Dermis blood vessel endothelial cell (primary cell): ENCODE measurements around the gene LRRC4B. TPM values are rescaled to one million over a fixed set of nuclear protein-coding genes. Genes with fewer than 3 reads are reported as not detected.

Experiments used
- DNase-seq: peaks from one replicate; pipeline ENCODE4 v3.0.0; 2010
- total RNA-seq: library from RNA; depleted of rRNA; stranded (reverse); fragments of >200 nt; gene quantifications from 2 replicates; pipeline ENCODE4 v1.2.3, GENCODE V29; 2014

Gene LRRC4B
- total RNA-seq, 1 donor from 2014 or later = under 0.01 TPM

DNA sequence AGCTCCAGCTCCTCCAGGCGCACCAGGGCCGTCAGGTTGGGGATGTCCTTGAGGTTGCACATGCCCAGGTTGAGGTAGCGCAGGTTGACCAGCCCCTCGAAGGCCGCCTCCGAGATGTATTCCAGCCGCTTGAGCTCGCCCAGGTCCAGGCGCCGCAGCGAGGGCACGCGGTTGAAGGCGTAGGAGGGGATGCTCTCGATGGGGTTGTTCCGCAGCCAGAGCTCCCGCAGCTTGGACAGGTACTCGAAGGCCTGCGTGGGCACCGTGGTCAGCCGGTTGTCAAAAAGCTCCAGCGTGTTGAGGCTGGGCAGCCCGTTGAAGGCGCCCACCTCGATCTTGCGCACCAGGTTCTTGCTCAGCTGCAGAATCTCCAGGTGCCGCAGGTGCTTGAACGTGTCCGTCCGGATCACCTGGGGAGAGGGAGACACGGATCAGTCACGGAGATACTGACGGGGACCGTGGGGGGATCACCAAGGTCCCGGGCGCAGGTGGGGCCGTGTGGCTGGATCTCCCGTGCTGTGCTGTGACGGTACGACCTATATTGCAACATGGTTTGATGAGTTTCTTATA is 49.1 kb downstream of the LRRC4B start:
- DNase-seq = no peak

DNA sequence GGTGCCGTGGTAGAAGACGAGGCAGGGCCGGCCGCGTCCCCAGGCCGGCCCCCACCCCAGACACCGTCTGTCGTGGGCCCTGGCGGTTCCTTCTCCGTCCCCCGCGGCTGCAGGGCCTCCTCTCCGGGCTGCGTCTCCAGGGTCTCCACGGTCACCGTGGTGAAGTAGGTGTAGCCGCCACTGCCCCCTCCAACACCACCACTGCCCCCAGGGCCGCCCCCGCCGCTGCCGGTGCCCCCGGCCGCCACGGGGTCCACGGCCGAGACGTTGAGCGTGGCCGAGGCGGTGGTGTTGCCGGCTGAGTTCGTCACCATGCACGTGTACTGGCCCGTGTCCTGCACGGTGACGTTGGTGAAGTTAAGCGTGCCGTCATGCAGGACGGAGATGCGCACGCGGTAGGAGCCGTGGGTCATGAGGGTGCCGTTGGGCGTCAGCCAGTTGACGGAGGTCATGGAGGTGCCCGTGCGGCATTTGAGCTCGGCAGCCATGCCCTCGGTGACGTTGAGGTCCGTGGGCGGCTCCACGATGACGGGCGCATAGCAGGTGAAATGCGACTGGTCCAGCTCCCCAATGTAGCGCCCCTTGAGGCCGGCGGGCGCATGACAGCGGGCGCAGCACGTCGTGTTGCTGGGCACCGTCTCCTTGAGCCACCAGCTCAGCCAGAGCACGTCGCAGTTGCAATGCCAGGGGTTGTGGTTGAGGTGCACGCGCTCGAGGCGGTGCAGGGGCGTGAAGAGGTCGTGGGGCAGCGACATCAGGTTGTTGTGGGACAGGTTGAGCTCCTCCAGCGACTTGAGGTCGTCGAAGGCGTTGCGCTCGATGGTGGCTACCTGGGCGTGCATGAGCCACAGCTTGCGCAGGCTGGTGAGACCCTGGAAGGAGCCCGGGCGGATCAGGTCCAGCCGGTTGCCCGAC is 49.9 kb downstream of the LRRC4B start:
- no peak for DNase-seq

DNA sequence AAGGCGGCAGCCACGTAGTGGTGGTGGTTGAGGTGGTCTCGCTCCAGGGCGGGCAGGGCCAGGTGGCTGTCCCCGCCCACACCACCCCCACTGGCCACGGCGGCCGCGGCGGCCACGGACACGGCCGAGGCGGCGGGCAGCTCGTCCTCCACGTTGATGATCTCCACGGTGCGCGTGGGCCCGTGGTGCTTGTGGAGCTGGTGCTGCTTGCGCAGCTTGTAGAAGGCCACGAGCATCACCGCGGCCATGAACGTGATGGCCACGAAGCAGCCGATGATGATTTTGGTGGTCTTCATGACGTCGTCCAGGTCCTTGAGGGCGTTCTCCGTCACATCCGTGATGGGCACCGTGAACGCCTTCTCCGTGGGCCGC is 50.5 kb downstream of the LRRC4B start:
- DNase-seq = no peak

DNA sequence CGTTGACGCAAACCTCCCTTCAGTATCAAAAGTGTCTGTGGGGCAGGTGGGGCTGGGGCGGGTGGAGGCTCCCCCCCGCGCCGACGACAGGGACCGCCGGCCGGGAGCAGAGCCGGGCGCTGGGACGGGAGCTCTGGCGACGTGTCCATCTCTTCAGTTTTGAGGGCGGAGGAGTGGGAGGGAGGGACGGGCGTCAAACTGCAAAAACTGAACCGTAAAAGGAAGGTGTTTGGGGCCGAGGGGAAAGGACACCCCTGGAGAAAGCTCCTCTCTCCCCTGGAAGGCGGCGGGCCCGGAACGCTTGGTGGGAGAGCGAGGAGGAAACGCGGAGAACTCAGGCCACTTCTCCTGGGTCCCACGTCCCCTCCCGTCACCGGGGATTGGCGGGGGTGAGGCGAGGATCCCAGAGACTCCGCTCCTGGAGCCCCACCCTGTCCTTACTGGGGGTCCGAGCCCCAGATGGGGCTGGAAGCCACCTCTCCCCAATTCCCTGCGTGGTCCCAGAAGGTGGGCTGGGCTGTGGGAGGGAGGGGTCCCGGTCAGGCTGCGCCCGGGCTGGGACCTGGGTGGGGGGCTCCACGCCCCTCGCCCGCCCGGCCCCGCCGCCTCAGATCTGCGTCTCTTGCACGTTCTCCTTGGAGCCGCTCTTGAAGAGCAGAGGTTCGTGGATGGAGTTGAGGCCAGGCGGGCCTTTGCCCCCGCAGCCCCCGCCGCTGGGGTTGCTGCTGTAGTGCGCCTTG is 51.1 kb downstream of the LRRC4B start:
- DNase-seq = no peak

DNA sequence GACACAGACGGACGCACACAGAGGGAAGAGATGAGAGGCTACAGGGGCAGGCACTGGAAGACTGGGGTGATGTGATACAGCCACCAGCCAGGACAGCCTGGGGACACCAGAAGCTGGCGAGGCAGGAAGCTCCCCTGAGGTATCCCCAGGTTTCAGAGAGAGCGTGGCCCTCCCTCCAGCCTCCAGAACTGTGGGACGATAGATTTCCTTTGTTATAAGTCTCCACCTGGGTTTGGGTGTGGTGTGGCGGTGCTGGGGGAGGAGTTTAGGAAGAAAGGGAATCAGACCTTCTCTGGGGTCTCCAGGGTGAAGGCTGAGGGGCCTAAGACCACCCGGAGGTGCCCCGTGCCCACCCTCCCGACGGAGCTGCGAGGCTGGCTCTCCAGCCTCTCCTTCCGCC is 51.8 kb downstream of the LRRC4B start:
- no peak for DNase-seq

DNA sequence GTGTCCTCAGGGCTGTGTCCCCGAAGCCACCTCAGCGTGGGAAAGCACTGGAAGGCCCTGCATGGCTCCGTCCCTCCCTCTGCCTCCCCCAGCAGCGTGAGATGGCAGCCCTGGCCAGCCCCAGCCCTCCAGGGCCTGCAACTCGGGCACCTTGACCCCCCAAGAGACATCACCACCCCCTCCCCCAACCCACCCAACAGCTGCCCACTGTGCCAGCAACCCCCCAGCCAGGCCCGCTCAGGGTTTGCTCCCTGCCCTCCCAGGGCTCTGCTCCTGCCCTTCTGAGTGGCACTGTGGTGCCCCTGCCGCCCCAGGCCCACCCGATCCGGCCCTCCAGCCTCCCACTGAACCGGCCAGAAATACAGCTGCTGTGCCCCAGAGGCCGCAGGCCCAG is 53.1 kb downstream of the LRRC4B start:
- no peak for DNase-seq

DNA sequence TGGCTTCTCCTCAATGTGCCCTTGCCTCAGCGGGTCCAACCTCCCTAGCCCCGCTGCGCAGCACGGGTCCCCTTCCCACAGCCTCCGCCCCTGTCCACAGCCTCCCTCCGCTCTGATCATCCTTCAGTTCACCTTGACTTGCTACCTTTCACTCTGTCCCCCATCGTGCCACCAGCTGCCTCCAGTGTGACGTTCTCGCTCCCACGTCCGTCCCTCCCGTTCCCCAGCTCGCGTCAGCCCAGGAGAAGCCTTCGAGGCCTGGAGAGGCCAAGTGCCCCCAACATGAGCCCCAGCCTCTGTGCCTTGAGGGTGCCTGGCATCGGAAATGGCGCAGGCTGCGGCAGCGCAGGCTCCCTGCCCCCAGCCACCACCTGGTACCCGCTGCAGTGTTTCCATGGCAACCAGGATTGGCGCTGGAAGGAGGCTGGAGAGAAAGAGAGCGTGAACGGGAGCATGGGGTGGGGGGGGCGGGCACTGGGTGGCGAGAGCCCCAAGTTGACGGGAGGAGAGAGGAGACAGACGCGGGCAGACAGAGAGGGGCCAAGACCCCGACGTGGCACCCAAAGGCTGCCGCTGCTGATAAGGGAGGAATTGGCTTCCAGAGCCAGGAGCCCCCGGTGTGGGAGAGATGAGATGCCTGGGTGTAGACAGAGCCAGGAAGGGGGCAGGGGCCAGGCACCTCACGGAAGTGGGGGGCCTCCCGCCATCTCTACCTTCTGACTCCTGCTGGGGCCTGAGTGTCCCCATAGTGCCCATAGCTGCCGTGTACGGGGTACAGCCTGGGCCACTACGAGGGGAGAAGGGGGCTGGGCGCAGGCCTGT is 53.7 kb downstream of the LRRC4B start:
- no peak for DNase-seq

DNA sequence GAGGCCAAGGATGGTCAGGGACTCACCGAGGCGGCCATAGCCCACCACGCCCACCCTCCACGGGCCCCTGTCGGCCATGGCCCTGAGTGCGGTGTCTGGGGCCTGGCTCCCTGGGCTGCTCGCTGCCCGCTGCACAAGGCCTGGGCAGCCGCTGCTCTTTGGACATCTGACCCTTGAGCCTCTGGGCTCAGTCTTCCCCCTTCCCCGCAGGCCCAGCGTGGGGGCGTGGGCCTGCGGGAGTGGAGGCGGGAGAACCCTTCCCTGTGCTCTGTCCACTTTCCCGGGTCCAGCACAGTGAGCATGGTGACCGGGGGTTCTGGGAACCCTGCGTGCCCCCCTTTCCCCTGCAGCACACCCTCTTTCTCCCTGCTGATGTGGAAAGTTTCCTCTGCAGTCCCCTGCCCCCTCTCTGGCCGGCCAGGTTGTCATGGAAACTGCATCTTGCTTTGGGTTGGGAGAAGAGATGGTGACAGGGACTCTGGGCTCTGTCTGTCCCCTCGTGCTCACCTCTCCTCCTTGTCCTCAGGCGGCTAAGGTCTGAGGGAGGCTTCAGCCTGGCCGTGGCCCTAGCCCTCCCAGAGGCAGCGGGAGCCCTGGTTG is 54.4 kb downstream of the LRRC4B start, which contains the start of gene ASPDH:
TSS of gene ASPDH (minus strand) at position 168 of the 600 bp plus-strand sequence. CDS start at position 78, 90 bp downstream.
- no peak for DNase-seq

DNA sequence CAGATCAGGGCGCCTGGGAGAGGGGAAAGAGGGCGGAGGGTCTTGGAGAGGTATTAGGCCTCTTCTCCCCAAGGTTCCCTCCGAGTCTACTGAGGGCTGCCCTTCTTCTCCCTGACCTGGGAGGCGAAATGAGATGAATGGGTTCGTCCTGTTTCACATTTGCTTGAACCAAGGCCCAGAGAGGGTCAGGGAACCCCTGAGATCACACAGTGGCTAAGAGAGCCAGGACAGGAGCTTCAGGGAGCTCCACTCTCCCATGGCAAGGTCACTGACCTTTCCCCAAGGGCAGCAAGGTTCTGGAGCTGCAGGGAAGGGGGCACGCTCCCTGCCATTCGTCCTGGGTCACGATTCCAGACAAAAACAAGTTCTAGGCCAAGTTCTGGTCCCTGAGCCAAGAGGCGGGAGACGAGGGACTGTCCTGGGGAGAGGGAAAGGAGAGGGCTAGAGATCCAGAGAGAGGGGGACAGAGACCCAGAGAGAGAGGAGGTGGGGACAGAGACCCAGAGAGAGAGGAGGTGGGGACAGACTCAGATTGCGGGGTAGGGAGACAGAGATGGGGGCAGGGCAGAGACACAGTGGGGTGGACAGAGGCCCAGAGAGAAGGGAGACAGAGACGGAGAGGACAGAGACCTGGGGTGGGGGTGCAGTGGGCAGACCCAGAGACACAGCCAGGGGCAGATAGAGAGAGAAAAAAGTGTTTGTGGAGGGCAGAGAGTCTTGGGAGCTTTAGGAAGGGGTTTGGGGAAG is 55.1 kb downstream of the LRRC4B start:
- DNase-seq = no peak

DNA sequence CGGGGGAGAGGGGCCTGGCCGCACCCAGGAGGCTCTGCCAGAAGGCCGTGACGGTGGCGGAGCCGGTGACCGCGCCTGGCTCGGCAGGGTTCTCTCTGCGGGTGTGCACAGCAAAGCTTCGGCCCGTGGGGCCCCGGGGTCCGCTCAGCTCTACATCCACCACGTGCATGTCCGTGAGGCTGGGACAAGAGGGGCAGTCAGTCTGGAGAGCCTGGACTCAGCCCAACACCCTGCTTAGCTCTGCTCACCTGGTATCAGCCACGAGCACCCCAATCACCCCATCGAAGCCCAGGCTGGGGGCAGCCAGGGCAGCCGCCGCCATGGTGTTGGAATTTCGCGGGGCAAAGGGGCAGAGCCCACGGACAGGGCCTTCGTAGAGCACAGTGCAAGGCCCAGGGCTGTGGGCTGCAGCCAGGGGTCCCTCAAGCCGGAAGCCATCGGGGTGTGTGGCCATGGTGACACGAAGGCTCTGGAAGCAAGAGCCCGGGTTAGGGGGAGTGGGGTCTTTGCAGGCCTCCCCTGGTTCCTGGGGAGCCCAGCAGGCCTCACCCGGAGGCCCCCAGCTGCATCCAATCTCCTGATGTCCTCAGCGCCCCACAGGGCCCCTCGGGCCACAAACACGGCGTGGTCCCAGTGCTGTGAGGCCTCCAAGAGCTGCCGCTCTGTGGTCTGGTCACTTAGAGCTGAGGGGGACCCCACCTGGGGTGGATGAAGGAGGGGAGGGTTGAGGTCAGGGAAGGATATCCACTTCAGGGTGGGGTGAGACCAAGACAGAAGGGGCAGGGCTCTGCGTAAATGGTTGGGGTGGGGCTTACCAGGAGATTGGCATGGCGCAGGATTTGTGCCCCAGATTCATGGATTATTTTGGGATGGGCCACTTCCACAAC is 55.9 kb downstream of the LRRC4B start:
- DNase-seq = no peak

DNA sequence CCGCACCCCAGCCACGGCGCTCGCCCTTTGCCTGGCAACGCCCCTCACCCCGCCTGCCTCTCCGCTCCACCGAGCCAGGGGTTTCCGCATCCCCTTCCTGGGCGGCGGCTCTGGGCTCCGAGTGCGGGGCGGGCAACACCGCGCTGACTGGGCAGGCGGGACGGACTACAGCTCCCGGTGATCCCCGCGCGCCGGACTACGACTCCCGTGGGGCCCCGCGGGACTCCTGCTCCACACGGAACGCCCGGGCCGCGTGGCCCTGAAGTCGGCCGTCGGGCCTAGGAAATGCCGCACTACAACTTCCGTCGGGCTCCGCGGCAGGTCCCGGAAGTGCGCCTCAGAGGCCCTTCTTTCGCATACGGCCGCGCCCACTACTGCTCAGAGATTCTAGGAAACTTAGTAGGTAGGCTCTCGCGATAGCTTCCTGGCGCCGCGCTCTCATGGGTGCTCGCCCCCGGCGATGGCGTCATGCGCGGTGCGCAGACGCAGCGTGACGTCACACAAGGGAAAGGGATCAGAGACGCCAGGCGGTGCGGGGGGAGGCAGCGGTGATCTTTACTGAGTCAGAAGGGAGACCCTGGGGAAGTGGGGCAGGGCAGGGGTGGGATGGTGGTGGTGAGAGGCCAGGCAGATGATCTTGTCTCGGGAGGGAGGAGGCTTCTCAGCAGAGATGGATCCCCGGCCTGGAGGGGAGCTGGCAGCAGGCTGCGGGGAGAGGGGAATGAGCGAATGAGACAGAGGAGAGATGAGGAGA is 57.0 kb downstream of the LRRC4B start, which contains the start of gene JOSD2:
TSS of gene JOSD2 (minus strand) at position 123 of the 754 bp plus-strand sequence. CDS start 760 bp downstream, outside the sequence.
- peak; percentile 99 for DNase-seq

DNA sequence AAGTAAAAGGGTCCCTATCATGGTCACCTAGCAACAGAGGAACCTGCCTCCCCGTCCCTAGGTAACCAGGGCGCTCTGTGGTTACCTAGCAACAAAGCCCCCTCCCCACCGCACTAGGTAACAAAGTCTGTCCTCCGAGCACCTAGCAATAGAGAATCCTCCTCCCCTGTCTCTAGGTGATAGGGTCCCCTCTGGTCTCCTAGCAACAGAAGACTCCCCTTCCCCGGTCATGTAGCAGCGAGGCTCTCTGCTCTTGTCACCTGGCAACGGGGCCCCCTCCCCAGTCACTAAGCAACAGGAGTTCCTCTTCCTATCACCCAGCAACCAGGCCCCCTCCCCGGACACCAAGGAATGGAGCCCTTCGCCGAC is 57.6 kb downstream of the LRRC4B start:
- no peak for DNase-seq

DNA sequence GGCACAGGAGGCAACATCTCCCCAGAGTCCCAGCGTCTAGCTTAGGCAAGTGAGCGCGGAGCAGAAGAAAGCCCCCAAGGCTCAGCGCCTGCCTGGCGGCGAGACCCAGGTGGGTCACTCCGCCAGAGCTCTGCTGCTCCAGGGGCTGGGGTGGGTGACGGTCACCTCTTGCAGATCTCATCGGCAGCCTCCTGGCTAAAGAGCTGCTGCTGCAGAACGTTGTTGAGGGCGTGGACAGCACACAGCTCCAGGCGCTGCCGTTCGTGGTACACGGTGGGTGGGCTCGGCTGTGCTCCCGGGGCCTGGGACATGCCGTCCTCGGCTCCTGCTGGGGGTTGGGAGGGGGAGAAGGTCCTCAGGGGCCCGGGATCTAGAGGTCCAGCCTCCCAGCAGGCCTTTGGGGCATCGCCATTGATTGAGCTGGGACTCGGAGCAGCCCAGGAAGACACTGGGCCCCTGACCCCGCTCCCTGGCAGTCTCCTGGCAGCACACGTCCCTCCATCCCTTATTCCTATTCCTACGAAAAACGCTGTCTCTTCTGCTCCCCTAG is 58.0 kb downstream of the LRRC4B start:
- no peak for DNase-seq

DNA sequence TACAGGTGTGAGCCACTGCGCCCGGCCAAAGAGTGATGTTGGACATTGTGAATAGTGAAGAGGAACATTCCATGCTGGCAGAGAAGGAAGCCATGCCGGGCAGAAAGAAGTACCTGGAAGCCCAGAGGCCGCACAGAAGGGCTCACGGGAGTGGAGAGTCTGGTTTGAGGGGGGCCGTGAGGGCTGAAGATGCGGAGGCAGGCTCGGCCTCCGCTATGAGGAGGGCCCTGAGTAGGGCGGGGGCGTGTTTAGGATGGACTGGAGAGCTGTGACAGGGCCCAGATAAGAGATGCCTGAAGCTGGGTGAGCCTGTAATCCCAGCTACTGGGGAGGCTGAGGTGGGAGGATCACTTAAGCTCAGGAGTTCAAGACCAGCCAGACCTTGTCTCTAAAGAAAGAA is 58.9 kb downstream of the LRRC4B start:
- DNase-seq = no peak

DNA sequence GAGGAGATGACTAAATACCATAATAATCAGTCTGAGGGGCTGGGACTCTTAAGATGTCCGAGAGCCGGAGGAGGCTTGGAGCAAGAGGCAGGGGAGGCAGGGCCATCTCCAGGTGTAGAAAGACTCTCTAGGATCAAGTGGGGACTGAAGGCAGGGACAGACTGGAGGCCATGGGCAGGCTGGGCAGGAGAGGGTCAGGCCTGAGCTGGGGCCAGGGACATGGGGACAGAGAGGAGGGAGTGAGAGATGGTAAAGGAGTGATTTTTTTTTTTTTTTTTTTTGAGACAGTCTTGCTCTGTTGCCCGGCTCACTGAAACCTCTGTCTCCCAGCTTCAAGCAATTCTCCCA is 59.4 kb downstream of the LRRC4B start:
- no peak for DNase-seq

DNA sequence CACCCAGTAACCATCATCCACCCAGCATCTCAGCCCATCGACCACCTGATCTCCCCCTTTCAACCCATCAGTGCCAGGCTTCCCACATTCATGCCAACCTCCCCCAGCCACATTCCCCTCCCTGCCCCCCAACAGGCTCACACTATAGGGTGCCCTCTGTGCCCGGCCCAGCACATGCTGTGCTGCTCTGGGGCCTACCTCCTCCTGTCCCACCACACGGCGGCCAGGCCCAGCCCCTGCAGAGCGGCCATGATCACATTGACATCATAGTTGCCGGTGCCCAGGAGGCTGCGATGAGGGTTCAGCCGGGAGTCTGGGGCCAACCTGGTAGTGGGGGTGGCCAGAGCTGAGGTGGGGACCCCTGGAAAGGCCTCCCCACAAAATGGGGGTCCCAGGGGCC is 60.9 kb downstream of the LRRC4B start:
- DNase-seq = no peak

DNA sequence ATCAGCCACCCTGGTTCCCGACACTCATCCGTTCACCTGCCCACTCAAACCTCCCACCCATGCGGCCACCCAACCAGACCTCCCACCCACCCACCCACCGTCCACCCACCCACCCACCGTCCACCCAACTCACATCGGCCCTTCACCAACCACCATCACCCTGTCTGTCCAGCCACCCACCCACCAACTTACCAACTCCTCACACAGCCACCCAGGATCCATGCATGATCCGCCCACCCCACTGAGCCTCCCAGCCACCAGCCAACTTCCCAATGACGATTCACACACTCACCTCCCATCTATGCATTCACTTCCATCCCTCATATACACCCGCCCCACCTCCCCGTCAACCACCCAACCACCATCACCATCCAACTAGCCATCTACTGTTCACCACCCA is 61.5 kb downstream of the LRRC4B start:
- DNase-seq = no peak

DNA sequence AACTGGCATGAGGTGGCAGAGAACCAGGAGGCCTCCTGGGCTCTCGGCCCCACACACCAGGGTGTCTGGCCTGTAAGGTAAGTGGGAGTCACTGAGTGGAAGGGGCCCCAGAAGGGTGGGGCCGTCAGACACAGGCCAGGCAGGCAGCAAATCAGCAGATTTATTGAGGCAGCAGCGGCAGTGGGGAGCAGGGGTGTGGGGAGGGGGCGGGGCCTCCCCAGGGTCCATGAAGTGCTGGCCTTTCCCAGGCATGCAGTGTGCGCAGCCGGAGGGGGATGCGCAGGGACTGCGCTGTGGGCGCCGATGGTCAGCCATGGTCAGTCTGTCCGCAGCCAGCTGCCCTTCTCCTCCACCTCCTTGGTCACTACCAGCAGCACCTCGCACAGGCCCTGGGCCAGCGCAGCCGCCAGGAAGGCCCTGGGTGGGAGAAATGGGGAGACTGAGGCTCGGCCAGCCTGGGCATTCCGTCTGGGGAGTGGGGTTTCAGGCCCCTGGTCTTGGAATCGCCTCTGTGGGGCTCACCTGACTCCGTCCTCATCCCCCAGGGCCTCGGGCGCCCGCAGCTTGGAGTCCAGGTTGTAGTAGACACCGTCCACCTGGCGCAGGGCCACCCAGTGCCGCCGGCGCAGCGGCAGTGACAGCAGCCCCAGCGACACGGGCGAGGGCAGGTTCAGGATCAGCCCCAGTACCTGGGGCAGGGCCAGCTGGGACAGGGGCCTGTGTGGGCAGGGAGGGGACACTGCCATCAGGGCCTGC is 62.2 kb downstream of the LRRC4B start:
- no peak for DNase-seq
